HEK293 (cell line): Measurements from ENCODE around the gene WDR5B.
"Not testable (repeated sequence)": the region's sequence is repeated elsewhere in the genome, so short reads cannot be mapped to it uniquely, and the experiment has no call there.

Experiments used
- CTCF ChIA-PET: fragments of 350-600 bp; formaldehyde crosslinking; extraction: SDS; loops from one replicate; lab custom pipeline; 2021; ENCODE audit warnings: antibody characterized with exemption; lab: Yijun Ruan, JAX
- POLR2A ChIA-PET: fragments of 300-600 bp; formaldehyde crosslinking; extraction: SDS; loops from one replicate; lab custom pipeline; 2020; ENCODE audit warnings: antibody characterized with exemption, inconsistent platforms; lab: Yijun Ruan, JAX
- H3K27ac ChIP-seq: fragments of 200-500 bp; sonication (Bioruptor generic); 2 replicates; pipeline ENCODE4 v1.5.1; 2014; ENCODE audit warnings: low read depth, low read length, control low read depth, inconsistent platforms; ENCODE audit errors: extremely low read depth
- H3K36me3 ChIP-seq, 2 experiments: fragments of 200-500 bp in 1 of 2; sonication (Bioruptor generic) in 1 of 2; 1 replicate in 1 of 2; 2 replicates in 1 of 2; pipeline ENCODE4 v1.5.1; 2014 to 2017; ENCODE audit warnings: inconsistent platforms in 2 of 2, low read length in 2 of 2; ENCODE audit not compliant: control insufficient read depth in 2 of 2, insufficient read depth in 1 of 2
- H3K4me1 ChIP-seq: fragments of 200-500 bp; sonication (Bioruptor generic); 2 replicates; pipeline ENCODE4 v1.5.1; 2014; ENCODE audit warnings: mild to moderate bottlenecking, low read length, inconsistent platforms; ENCODE audit not compliant: control insufficient read depth, insufficient read depth
- H3K4me3 ChIP-seq: 2 replicates; pipeline ENCODE4 v1.5.1; 2011; ENCODE audit warnings: low read depth, mild to moderate bottlenecking, control low read depth, low read length, moderate library complexity
- H3K9me3 ChIP-seq: fragments of 200-500 bp; sonication (Bioruptor generic); 2 replicates; pipeline ENCODE4 v1.5.1; 2014; ENCODE audit warnings: low read depth, low read length, inconsistent platforms; ENCODE audit not compliant: control insufficient read depth, insufficient read depth
- RBAK ChIP-seq: fragments of 450-650 bp; formaldehyde crosslinking; IDR thresholded peaks from 2 replicates; pipeline ENCODE4 v1.5.1; 2016; ENCODE audit warnings: missing biosample characterization, missing genetic modification characterization
- ZFP37 ChIP-seq: fragments of 450-650 bp; formaldehyde crosslinking; IDR thresholded peaks from 2 replicates; pipeline ENCODE4 v1.5.1; 2016; ENCODE audit warnings: missing biosample characterization, missing genetic modification characterization
- ZNF140 ChIP-seq: fragments of 450-650 bp; formaldehyde crosslinking; IDR thresholded peaks from 2 replicates; pipeline ENCODE4 v1.5.1; 2016; ENCODE audit warnings: missing biosample characterization, missing genetic modification characterization
- ZNF394 ChIP-seq: fragments of 450-650 bp; formaldehyde crosslinking; IDR thresholded peaks from 2 replicates; pipeline ENCODE4 v1.5.1; 2016; ENCODE audit warnings: missing biosample characterization, missing genetic modification characterization, mild to moderate bottlenecking, moderate library complexity, borderline replicate concordance
- ZNF426 ChIP-seq: fragments of 450-650 bp; formaldehyde crosslinking; IDR thresholded peaks from 2 replicates; pipeline ENCODE4 v1.5.1; 2017; ENCODE audit warnings: missing biosample characterization, missing genetic modification characterization, mild to moderate bottlenecking, inconsistent platforms, moderate library complexity
- ZNF555 ChIP-seq: fragments of 450-650 bp; formaldehyde crosslinking; conservative IDR thresholded peaks from 2 replicates; pipeline ENCODE4 v1.5.1; 2017; ENCODE audit warnings: missing biosample characterization, mild to moderate bottlenecking, missing genetic modification characterization, inconsistent platforms
- ZNF558 ChIP-seq: fragments of 450-650 bp; formaldehyde crosslinking; IDR thresholded peaks from 2 replicates; pipeline ENCODE4 v1.5.1; 2016; ENCODE audit warnings: missing biosample characterization, missing genetic modification characterization
- ZNF623 ChIP-seq: fragments of 450-650 bp; formaldehyde crosslinking; IDR thresholded peaks from 2 replicates; pipeline ENCODE4 v1.5.1; 2016; ENCODE audit warnings: missing biosample characterization, missing genetic modification characterization
- ZNF664 ChIP-seq: fragments of 450-650 bp; formaldehyde crosslinking; IDR thresholded peaks from 2 replicates; pipeline ENCODE4 v1.5.1; 2016; ENCODE audit warnings: missing biosample characterization, missing genetic modification characterization
- ZNF692 ChIP-seq: fragments of 450-650 bp; formaldehyde crosslinking; IDR thresholded peaks from 2 replicates; pipeline ENCODE4 v1.5.1; 2016; ENCODE audit warnings: missing biosample characterization, missing genetic modification characterization
- TF ChIP-seq, protein P1 (sequence below): fragments of 450-650 bp; formaldehyde crosslinking; conservative IDR thresholded peaks from 2 replicates; pipeline ENCODE4 v1.5.1; 2016; ENCODE audit warnings: low read depth, missing biosample characterization, missing genetic modification characterization
- TF ChIP-seq, protein P2 (sequence below): fragments of 450-650 bp; formaldehyde crosslinking; conservative IDR thresholded peaks from 2 replicates; pipeline ENCODE4 v1.5.1; 2016; ENCODE audit warnings: low read depth, missing biosample characterization, missing genetic modification characterization
- TF ChIP-seq, protein P3 (sequence below): fragments of 450-650 bp; formaldehyde crosslinking; IDR thresholded peaks from 2 replicates; pipeline ENCODE4 v1.5.1; 2017; ENCODE audit warnings: missing biosample characterization, missing genetic modification characterization

WDR5B gene

GRCh38 chr3:122365582-122366378, 50.1 kb downstream of the WDR5B start:
- H3K9me3 ChIP-seq, H3K4me1 ChIP-seq, H3K27ac ChIP-seq, H3K4me3 ChIP-seq, POLR2A ChIA-PET: not testable (repeated sequence)
- TF ChIP-seq, protein P1, sequence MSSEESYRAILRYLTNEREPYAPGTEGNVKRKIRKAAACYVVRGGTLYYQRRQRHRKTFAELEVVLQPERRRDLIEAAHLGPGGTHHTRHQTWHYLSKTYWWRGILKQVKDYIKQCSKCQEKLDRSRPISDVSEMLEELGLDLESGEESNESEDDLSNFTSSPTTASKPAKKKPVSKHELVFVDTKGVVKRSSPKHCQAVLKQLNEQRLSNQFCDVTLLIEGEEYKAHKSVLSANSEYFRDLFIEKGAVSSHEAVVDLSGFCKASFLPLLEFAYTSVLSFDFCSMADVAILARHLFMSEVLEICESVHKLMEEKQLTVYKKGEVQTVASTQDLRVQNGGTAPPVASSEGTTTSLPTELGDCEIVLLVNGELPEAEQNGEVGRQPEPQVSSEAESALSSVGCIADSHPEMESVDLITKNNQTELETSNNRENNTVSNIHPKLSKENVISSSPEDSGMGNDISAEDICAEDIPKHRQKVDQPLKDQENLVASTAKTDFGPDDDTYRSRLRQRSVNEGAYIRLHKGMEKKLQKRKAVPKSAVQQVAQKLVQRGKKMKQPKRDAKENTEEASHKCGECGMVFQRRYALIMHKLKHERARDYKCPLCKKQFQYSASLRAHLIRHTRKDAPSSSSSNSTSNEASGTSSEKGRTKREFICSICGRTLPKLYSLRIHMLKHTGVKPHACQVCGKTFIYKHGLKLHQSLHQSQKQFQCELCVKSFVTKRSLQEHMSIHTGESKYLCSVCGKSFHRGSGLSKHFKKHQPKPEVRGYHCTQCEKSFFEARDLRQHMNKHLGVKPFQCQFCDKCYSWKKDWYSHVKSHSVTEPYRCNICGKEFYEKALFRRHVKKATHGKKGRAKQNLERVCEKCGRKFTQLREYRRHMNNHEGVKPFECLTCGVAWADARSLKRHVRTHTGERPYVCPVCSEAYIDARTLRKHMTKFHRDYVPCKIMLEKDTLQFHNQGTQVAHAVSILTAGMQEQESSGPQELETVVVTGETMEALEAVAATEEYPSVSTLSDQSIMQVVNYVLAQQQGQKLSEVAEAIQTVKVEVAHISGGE (tag by site-specific recombination) = peak; percentile 53
- TF ChIP-seq ZNF394 (tag by site-specific recombination) (peak; percentile 85; the same call in 1 of the 2 replicates), ZNF623 (tag by site-specific recombination) (peak; percentile 62), ZNF426 (tag by site-specific recombination) (peak; percentile 59), ZNF555 (tag by site-specific recombination) (peak; percentile 50), ZNF558 (0 out of 2 replicates have a peak, but pooled peaks have one; percentile 19), ZNF140 (tag by site-specific recombination) (peak; percentile 47; the same call in 1 of the 2 replicates), ZNF664 (tag by site-specific recombination) (peak; percentile 13; the same call in 1 of the 2 replicates)
- TF ChIP-seq, protein P2, sequence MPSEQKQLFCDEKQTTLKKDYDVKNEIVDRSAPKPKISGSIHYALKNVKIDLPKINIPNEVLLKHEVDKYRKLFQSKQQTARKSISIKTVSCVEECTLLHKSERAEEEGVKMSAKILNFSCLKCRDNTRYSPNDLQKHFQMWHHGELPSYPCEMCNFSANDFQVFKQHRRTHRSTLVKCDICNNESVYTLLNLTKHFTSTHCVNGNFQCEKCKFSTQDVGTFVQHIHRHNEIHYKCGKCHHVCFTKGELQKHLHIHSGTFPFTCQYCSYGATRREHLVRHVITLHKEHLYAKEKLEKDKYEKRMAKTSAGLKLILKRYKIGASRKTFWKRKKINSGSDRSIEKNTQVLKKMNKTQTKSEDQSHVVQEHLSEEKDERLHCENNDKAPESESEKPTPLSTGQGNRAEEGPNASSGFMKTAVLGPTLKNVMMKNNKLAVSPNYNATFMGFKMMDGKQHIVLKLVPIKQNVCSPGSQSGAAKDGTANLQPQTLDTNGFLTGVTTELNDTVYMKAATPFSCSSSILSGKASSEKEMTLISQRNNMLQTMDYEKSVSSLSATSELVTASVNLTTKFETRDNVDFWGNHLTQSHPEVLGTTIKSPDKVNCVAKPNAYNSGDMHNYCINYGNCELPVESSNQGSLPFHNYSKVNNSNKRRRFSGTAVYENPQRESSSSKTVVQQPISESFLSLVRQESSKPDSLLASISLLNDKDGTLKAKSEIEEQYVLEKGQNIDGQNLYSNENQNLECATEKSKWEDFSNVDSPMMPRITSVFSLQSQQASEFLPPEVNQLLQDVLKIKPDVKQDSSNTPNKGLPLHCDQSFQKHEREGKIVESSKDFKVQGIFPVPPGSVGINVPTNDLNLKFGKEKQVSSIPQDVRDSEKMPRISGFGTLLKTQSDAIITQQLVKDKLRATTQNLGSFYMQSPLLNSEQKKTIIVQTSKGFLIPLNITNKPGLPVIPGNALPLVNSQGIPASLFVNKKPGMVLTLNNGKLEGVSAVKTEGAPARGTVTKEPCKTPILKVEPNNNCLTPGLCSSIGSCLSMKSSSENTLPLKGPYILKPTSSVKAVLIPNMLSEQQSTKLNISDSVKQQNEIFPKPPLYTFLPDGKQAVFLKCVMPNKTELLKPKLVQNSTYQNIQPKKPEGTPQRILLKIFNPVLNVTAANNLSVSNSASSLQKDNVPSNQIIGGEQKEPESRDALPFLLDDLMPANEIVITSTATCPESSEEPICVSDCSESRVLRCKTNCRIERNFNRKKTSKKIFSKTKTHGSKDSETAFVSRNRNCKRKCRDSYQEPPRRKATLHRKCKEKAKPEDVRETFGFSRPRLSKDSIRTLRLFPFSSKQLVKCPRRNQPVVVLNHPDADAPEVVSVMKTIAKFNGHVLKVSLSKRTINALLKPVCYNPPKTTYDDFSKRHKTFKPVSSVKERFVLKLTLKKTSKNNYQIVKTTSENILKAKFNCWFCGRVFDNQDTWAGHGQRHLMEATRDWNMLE (tag by site-specific recombination) = peak; percentile 75
- CTCF ChIA-PET = interaction anchor here (0.7 to 1.3 kb wide), 2 partner anchors 27 to 76 kb away, joined by 4 read pairs; no protein-coding TSS in a partner anchor
- peaks cover 14 to 68% of the 10 kb centered on the region in 2 experiments for H3K36me3 ChIP-seq

DNA sequence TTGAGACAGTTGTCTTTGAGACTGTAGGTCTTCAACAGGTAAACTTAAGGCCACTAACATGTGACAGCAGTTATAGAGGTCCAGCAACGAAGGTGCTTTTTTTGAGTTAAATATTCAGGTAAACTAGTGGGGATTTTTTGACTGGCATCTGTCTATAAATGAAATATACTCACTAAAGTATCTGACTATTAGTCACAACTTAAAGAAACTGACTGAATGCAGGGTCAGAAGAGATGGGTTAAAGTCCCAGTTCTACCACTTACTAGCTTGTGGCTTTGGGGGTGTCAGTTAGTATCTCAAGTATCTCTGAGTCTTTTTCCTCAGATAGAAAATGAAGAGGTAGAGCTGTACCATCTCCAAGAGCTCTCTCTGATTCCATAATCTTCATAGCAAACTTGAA, 50.8 kb downstream of the WDR5B start:
- Histone ChIP-seq H3K36me3 (peaks cover 13 to 63% of the 10 kb centered on the region in 2 experiments), H3K9me3 (no peaks in the 10 kb centered on the region), H3K27ac (no peak overlapping the region), H3K4me3 (no peak overlapping the region), H3K4me1 (no peaks in the 10 kb centered on the region)
- CTCF ChIA-PET = interaction anchor here (1.3 kb wide), 1 partner anchor 28 kb away, joined by 4 read pairs; no protein-coding TSS in a partner anchor
- TF ChIP-seq ZFP37 (tag by site-specific recombination) (no peak), RBAK (tag by site-specific recombination) (no peak), ZNF692 (tag by site-specific recombination) (no peak)
- TF ChIP-seq, protein P3, sequence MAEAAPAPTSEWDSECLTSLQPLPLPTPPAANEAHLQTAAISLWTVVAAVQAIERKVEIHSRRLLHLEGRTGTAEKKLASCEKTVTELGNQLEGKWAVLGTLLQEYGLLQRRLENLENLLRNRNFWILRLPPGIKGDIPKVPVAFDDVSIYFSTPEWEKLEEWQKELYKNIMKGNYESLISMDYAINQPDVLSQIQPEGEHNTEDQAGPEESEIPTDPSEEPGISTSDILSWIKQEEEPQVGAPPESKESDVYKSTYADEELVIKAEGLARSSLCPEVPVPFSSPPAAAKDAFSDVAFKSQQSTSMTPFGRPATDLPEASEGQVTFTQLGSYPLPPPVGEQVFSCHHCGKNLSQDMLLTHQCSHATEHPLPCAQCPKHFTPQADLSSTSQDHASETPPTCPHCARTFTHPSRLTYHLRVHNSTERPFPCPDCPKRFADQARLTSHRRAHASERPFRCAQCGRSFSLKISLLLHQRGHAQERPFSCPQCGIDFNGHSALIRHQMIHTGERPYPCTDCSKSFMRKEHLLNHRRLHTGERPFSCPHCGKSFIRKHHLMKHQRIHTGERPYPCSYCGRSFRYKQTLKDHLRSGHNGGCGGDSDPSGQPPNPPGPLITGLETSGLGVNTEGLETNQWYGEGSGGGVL (tag by site-specific recombination) = no peak
- POLR2A ChIA-PET = no interaction called here
